Measurements from ENCODE around the gene TULP4.

Gene TULP4, protein sequence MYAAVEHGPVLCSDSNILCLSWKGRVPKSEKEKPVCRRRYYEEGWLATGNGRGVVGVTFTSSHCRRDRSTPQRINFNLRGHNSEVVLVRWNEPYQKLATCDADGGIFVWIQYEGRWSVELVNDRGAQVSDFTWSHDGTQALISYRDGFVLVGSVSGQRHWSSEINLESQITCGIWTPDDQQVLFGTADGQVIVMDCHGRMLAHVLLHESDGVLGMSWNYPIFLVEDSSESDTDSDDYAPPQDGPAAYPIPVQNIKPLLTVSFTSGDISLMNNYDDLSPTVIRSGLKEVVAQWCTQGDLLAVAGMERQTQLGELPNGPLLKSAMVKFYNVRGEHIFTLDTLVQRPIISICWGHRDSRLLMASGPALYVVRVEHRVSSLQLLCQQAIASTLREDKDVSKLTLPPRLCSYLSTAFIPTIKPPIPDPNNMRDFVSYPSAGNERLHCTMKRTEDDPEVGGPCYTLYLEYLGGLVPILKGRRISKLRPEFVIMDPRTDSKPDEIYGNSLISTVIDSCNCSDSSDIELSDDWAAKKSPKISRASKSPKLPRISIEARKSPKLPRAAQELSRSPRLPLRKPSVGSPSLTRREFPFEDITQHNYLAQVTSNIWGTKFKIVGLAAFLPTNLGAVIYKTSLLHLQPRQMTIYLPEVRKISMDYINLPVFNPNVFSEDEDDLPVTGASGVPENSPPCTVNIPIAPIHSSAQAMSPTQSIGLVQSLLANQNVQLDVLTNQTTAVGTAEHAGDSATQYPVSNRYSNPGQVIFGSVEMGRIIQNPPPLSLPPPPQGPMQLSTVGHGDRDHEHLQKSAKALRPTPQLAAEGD (N-terminal part only)

DNA sequence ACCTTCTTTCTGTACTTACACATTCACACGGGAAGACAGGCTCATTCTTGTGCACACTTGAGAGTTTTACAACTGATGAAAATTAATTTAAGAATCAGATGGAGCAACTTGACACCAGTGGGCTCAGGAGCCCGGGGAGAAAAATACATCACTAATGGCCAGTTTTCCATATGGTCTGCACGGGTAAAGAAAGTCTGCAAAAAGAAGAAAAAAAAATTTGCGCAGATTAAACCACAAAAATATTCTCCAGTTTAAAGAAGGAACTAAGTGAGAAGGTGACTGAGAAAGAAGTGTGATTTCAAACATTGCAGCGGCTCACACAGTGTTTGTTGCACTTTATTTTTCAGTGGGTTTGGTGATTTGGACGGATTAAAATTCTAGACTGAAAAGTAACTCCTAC, at the start of gene TULP4:
Gene TULP4 (plus strand): TSS at position 301 of the 400 bp plus-strand sequence. CDS start 1,552 bp downstream, outside the sequence.
- Mint-ChIP-seq H3K4me1 (peaks cover 7% of the 10 kb centered on the region), H3K27me3 (no peaks in the 10 kb centered on the region), H3K9me3 (peaks cover 0 to 10% of the 10 kb centered on the region in 2 donors), H3K4me3 (no peak within 1 kb of the TSS), H3K27ac (no peak within 1 kb of the TSS)
- no peak for ATAC-seq
- DNase-seq: no peak

DNA sequence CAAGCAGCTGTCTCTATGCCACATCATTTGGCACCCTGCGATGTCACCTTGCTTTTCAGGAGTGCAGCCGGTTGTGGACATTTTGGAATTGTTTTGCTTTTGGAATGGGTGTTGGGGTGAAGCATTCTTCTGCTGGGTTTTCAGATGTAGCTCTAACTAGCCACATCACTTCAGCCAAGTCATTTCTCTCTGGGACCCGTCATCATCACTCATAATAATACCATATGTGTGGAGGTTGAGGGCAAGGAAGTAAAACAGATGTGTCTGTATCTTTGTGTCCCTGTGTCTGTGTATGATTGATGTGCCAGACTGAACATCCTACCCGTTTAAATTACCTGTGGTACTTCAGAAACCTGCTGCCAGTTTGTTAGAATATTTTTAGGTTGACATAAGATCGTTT, 49.5 kb upstream of the TULP4 start:
- Mint-ChIP-seq H3K4me3 (no peak overlapping the region), H3K4me1 (peaks cover 21% of the 10 kb centered on the region), H3K9me3 (no peaks in the 10 kb centered on the region), H3K27me3 (no peaks in the 10 kb centered on the region), H3K27ac (no peak overlapping the region)
- ATAC-seq: peak; percentile 52
- DNase-seq: no peak

DNA sequence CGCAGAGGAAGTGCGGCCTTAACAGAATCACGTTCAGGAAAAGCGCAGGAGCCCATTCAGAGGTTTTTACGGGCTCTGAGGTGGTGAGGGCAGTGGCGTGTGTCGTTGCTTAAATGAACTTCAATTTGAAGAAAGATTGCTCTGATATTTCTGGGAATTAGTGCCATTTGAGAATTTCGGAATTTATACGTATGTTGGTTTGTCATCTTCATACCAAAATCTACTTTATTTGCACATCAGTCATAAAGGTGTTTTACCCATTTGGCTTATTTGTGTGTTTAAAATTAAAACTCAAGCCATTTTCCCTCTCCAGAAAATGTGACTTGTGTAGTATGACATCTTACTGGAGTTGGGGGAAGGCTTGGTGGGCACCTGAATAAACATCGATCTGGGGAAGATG, 48.1 kb upstream of the TULP4 start:
- ATAC-seq (no peak), DNase-seq (no peak)
- Mint-ChIP-seq H3K27ac (no peak overlapping the region), H3K4me1 (peaks cover 13% of the 10 kb centered on the region), H3K9me3 (no peaks in the 10 kb centered on the region), H3K27me3 (no peaks in the 10 kb centered on the region), H3K4me3 (no peak overlapping the region)

DNA sequence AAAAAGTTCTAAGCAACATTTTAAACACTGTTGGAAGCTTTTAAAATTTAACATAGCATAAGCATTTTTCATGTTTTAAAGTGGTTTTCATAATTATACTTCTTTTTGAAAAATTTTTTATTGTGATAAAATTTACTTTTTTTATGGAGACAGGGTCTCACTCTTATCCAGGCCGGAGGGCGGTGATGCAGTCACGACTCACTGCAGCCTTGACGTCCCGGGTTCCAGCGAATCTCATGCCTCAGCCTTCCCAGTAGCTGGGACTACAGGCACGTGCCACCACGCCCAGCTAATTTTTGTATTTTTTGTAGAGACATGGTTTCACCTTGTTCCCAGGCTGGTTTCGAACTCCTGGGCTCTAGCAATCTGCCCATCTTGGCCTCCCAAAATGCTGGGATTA, 46.1 kb upstream of the TULP4 start:
- H3K4me3 Mint-ChIP-seq: no peak overlapping the region
- H3K27ac Mint-ChIP-seq: no peak overlapping the region
- ATAC-seq (no peak), DNase-seq (no peak)
- H3K4me1 Mint-ChIP-seq: peaks cover 20% of the 10 kb centered on the region
- no peaks in the 10 kb centered on the region for H3K27me3 Mint-ChIP-seq
- no peaks in the 10 kb centered on the region for H3K9me3 Mint-ChIP-seq

DNA sequence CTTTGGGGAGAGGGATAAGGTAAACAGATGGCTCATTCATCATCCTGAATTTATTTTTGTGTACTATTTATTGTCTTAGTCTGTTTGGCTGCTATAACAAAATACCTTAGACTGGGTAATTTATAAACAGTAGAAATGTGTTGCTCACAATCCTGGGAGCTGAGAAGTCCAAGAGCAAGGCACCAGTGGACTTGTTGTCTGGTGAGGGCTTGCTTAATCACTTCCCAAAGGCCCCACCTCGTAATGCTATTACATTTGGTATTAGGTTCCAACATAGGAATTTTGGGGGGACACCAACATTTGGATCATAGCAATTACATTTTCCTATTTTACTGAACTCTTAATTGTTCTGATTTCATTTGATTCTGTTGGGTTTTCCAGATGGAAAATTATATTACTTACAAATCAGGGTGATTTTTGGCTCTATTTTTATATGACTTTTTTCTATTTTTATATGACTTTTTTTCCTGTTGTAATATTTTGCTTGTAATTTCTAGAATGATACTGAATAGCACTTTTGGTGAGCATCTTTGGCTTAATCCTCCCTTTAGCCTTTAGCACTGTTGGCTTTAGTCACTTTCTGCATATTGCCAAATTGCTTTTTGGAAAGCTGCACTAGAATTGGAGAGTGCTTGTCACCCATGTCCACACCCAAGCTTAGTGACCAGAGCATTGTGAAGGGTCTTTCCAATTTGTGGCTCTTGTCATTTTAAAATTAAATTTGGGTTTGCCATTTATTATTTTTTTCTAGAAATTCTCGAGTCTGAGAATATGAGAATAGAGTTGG, 43.7 kb upstream of the TULP4 start:
- H3K4me3 Mint-ChIP-seq: no peak overlapping the region
- DNase-seq: no peak
- H3K9me3 Mint-ChIP-seq: no peaks in the 10 kb centered on the region
- H3K27me3 Mint-ChIP-seq: no peaks in the 10 kb centered on the region
- peaks cover 32% of the 10 kb centered on the region for H3K4me1 Mint-ChIP-seq
- H3K27ac Mint-ChIP-seq: peak overlapping the region in 1 of 2 donors; percentile 48
- no peak for ATAC-seq

DNA sequence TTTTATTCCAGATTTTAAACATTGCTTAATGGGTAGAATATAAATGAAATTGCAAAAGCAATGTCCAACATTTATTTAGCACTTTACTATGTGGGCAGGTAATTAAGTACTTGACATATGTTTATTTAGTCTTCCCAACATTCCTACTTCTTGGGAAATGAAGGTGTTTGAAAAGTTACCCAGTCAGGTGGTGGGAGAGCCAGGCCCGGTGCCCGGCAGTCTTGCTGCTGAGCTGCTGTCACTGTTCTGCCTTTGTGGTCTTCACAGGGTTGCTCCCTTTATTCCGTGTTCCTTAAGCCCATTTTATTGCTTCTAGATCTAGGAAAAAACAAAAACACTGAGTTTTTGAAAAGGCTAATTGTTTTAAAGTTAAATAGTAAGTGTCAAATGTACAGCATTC, 42.6 kb upstream of the TULP4 start:
- no peaks in the 10 kb centered on the region for H3K27me3 Mint-ChIP-seq
- ATAC-seq: no peak

DNA sequence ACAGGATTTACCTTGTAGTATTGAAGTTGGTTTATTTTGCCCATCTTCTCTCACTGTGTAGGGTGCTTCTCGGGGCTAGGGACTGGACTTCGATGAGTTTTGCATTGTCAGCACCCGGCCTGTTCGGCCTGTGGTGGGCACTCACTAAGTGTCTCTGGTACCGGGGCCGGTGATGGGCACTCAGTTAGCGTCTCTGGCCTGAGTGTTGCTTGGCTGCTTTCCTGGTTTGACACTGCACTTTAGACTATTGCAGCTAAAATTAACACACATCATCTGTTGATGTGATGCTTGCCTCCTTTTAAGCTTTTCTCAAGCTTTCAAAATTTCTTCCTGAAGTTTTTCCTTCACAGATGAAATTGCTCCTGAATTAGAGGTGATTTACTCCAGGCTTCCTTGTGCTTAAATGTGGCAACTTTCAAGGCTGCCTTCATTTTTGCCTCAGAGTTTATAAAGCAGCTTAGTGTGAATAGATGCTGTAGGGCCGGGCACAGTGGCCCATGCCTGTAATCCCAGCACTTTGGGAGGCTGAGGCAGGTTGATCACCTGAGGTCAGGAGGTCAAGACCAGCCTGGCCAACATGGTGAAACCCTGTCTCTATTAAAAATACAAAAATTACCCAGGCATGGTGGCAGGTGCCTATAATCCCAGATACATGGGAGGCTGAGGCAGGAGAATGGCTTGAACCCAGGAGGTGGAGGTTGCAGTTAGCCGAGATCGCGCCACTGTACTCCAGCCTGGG, 41.7 kb upstream of the TULP4 start:
- peak overlapping the region; percentile 58 to 64 for H3K4me3 Mint-ChIP-seq
- H3K27me3 Mint-ChIP-seq: no peaks in the 10 kb centered on the region
- peaks cover 0 to 10% of the 10 kb centered on the region in 2 donors for H3K9me3 Mint-ChIP-seq
- ATAC-seq (peak; percentile 3), DNase-seq (peak in 1 of 2 donors; percentile 5)
- peak overlapping the region; percentile 47 to 69 for H3K27ac Mint-ChIP-seq
- peaks cover 40% of the 10 kb centered on the region for H3K4me1 Mint-ChIP-seq

More for the DNA sequence above, 42.6 kb upstream of the TULP4 start:
- Mint-ChIP-seq H3K9me3 (peaks cover 0 to 5% of the 10 kb centered on the region in 2 donors), H3K27ac (no peak overlapping the region), H3K4me3 (no peak overlapping the region), H3K4me1 (peaks cover 33% of the 10 kb centered on the region)
- DNase-seq: no peak

DNA sequence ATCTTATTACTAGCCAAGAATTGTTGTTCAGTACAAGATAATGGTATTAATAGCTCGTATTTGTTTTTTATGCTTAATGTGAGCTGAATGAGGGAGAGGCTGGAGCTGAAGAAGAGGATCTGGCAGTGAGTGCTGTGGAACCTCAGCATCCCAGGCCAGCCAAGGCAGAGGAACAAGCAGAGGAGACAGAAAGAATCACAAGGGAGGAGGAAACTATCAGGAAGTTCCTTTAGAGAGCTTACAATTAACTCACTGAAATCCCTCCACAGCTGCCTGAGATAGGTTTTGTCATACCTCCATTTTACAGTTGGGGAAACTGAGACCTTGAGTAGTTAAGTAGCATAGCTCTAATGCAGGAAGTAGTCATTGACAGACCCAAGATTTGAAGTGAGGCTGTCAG, 39.9 kb upstream of the TULP4 start:
- H3K9me3 Mint-ChIP-seq: peaks cover 0 to 10% of the 10 kb centered on the region in 2 donors
- no peak for ATAC-seq
- H3K27ac Mint-ChIP-seq: no peak overlapping the region
- H3K27me3 Mint-ChIP-seq: no peaks in the 10 kb centered on the region
- peaks cover 40% of the 10 kb centered on the region for H3K4me1 Mint-ChIP-seq
- no peak overlapping the region for H3K4me3 Mint-ChIP-seq
- DNase-seq: no peak

DNA sequence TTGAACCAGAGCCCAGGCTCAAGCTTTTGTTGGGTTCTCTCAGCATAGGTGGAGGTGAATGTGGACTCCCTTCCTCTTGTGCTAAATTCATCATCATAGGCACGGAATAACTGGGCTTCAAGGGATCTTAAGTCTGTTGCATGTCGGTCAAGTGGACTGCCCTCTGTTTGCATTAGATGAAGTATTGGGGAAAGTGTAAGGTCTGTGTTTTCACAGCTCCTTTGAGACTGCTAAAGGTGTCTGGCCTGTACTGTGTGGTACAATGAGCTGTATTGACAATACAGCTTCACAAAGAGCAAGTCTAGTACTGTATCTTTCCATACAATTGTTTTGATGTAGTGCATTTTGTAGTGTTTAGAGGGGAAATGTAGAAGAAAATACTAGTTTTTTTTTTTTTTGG, 34.3 kb upstream of the TULP4 start:
- Mint-ChIP-seq H3K27me3 (no peaks in the 10 kb centered on the region), H3K4me1 (peaks cover 12% of the 10 kb centered on the region), H3K27ac (no peak overlapping the region), H3K9me3 (peaks cover 0 to 10% of the 10 kb centered on the region in 2 donors), H3K4me3 (no peak overlapping the region)
- ATAC-seq (no peak), DNase-seq (no peak)

DNA sequence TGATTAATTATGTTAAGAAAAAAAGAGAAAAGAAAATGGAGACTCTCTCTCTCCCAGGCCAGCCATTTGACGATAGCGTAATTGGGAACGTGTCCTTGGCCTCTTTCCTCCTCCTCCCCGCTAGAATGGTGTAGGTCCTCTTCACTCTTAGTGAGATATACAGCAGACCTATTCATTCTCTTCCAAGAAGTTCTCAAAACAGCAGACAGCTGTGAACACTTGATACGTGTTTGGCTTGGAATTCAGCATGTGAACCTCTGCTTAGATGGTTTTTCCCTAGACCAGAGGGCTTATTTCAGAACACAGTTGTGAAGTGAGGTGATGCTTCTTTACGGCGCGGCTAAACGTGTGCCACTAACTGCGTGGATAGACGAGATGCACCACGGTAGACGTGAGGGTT, 32.6 kb upstream of the TULP4 start:
- Mint-ChIP-seq H3K9me3 (peaks cover 0 to 5% of the 10 kb centered on the region in 2 donors), H3K4me1 (peaks cover 23% of the 10 kb centered on the region), H3K27me3 (no peaks in the 10 kb centered on the region), H3K4me3 (no peak overlapping the region), H3K27ac (no peak overlapping the region)
- DNase-seq: no peak
- ATAC-seq: no peak

DNA sequence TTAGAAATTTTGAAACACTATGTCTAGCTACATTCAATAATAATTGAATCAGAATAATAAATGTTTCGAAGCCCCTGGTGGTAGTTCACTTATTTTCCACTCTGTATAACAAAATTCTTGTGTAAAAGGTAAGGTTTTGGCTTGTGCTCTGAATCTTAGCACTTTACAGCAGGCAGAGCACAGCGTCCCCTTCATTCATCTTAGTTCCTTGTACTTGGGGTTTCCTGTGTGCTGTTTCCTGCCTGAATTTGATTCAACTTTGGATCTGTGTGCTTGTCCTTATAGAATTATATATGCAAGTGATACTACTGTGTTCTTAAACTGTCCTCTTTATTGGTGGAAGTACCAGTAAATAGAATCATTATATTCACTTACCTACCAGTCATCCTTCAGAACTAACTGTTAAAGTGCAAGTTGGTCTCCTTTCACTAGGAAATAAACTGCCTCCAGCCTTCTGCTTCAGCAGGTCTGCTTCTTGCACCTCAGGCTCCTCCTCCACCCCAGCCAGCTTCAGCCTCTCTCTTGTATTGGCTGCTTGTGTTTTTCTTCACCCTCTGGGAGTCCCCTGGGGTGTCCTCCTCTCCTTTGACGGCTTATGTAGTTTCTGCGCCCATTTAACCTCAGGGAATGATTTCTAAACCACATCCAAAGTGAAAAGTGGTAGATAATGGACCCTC, 28.8 kb upstream of the TULP4 start:
- Mint-ChIP-seq H3K27ac (peak overlapping the region in 1 of 2 donors; percentile 59), H3K4me3 (peak overlapping the region in 1 of 2 donors; percentile 1)

DNA sequence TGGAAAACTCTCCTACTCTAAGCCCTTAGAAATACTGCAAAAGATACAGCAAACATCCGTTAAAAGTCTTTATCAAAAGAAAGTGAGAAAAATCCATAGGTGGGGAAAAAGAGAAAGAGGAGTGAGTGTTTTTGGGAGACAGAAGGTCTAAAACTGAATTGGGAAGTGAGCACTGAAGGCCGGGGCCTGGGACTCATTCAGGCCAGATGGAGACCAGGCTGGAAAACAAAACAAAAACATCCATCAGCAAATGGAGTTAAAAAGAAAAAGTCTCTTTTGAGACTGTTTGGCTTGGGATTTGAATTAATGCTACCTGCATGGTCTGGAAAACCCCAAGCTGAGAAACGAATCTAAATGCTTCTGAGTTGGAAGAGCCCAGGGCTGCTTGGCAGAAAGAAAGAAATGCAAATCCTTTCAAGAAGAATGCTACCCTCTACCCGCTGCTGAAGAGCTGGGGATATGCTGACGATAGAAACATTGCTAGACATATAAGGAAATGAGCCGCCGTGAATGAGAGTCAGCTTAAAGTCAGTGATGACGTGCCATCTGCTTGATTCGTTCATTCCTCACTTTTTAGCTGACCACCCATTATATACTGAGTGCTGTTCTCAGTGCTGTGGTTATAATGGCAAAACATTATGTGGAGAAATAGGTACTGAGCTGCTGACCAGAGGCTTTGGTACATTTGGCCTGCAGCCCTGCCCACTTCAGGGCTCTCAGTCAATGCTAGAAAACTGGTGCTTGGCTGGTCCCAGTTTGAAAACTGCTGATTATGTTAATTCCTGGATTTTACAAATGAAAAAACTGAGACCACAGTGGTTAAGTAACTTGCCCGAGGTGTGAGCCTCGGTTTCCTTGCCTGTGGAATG, 28.0 kb upstream of the TULP4 start:
- Mint-ChIP-seq H3K27me3 (no peaks in the 10 kb centered on the region), H3K4me1 (peaks cover 27% of the 10 kb centered on the region), H3K4me3 (peak overlapping the region in 1 of 2 donors; percentile 1), H3K27ac (no peak overlapping the region), H3K9me3 (no peaks in the 10 kb centered on the region)
- ATAC-seq: peak; percentile 62
- no peak for DNase-seq

More for the DNA sequence above, 28.8 kb upstream of the TULP4 start:
- DNase-seq: no peak
- Mint-ChIP-seq H3K27me3 (no peaks in the 10 kb centered on the region), H3K9me3 (no peaks in the 10 kb centered on the region), H3K4me1 (peaks cover 27% of the 10 kb centered on the region)
- peak; percentile 77 for ATAC-seq

DNA sequence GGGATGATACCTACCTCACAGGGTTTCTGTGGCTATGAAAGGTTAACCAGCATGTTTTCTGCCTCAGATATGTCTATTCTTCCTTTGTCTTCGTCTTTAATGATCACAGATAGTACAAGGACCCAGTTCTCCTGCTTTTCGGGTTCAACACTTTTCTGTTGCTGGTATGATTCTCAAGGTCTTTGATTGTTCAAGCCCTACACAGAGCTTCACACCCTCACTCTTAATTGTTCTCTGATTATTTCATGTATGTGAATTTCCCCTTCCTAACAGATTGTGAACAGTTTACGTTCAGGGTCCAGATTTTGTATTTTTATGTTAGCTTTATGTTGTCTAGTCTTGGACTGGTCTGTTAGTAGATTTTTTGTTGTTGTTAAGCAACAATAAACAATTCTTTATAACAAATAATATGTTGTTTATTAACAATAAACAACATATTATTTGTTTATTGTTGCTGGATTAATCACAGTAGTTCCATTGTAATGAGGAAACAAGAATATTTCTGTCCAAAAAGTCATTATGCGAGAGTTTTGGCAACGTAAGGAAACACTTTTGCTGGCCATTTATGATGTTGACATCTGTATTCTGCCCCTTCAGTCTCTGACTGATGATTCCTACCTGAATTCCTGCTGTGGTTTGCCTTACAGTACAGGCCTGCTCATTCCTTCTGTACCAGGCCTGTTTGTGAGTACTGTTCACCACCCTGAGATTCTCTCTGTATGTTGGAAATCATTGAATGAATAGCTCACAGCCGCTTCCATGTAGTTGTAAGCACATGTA, 27.2 kb upstream of the TULP4 start:
- ATAC-seq (peak; percentile 12), DNase-seq (no peak)
- H3K4me1 Mint-ChIP-seq: peaks cover 34% of the 10 kb centered on the region
- no peaks in the 10 kb centered on the region for H3K27me3 Mint-ChIP-seq
- H3K9me3 Mint-ChIP-seq: no peaks in the 10 kb centered on the region
- H3K4me3 Mint-ChIP-seq: no peak overlapping the region
- H3K27ac Mint-ChIP-seq: no peak overlapping the region

Data from stimulated activated naive CD8-positive, alpha-beta T cell treated with anti-CD3 and anti-CD28 coated beads, Interleukin-15, amount 100 ng/mL, for 72 hours (primary cell).